AG04449 (cell line): ENCODE data around the gene OR2A14.
"Not testable (repeated sequence)": the region's sequence is repeated elsewhere in the genome, so short reads cannot be mapped to it uniquely, and the experiment has no call there.

ENCODE experiments used
- CTCF ChIA-PET: fragments of 350-600 bp; formaldehyde crosslinking; extraction: SDS; loops from one replicate; lab custom pipeline; 2021; ENCODE audit warnings: antibody characterized with exemption; lab: Yijun Ruan, JAX
- POLR2A ChIA-PET: fragments of 400-600, 350-600 bp; formaldehyde crosslinking; extraction: SDS; loops from one replicate; lab custom pipeline; 2020; ENCODE audit warnings: antibody characterized with exemption, inconsistent platforms; lab: Yijun Ruan, JAX
- DNase-seq: peaks from one replicate; pipeline ENCODE4 v3.0.0-alpha.2; 2010; ENCODE audit warnings: low read depth, low spot score
- H3K4me3 ChIP-seq: 2 replicates; pipeline ENCODE4 v1.5.1; 2011; ENCODE audit warnings: low read depth, mild to moderate bottlenecking, control low read depth, low read length
- TF ChIP-seq, protein P1 (sequence below): IDR thresholded peaks from one replicate; pipeline ENCODE4 v1.5.1; 2011; ENCODE audit warnings: mild to moderate bottlenecking, moderate library complexity, low read length, control low read depth, inconsistent platforms; ENCODE audit not compliant: insufficient read depth; ENCODE audit errors: missing control alignments

OR2A14 gene

DNA sequence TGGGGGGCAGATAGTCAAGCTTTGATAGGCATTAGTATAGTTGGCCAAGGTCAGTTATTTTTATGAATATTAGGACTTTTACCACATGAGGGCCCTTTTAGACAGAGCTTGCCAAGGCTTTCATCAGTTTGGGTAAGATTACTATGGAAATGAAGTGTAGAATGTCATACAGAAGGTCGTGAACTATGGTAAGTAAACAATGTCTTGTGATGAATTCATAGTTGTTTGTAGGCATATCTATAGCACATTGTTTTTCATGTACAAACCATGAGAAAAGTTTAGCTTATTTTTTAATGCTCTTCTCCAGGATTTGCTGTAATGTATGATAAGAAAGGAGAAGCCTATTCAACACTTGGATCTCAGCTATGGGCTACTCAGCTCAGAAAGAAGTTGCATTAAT is 9.3 kb upstream of the OR2A14 start:
- DNase-seq = no peak
- CTCF ChIA-PET = interaction anchor here (2.2 kb wide), 1 partner anchor 14 kb away, joined by 7 read pairs; no protein-coding TSS in a partner anchor
- POLR2A ChIA-PET = no interaction called here
- TF ChIP-seq, protein P1, sequence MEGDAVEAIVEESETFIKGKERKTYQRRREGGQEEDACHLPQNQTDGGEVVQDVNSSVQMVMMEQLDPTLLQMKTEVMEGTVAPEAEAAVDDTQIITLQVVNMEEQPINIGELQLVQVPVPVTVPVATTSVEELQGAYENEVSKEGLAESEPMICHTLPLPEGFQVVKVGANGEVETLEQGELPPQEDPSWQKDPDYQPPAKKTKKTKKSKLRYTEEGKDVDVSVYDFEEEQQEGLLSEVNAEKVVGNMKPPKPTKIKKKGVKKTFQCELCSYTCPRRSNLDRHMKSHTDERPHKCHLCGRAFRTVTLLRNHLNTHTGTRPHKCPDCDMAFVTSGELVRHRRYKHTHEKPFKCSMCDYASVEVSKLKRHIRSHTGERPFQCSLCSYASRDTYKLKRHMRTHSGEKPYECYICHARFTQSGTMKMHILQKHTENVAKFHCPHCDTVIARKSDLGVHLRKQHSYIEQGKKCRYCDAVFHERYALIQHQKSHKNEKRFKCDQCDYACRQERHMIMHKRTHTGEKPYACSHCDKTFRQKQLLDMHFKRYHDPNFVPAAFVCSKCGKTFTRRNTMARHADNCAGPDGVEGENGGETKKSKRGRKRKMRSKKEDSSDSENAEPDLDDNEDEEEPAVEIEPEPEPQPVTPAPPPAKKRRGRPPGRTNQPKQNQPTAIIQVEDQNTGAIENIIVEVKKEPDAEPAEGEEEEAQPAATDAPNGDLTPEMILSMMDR = no peak
- no peak overlapping the region for H3K4me3 ChIP-seq

- DNase-seq = no peak
- TF ChIP-seq, protein P1 = no peak
- POLR2A ChIA-PET = no interaction called here
Measured at GRCh38 chr7:144118341-144118740, 4.6 kb upstream of the OR2A14 start.

DNA sequence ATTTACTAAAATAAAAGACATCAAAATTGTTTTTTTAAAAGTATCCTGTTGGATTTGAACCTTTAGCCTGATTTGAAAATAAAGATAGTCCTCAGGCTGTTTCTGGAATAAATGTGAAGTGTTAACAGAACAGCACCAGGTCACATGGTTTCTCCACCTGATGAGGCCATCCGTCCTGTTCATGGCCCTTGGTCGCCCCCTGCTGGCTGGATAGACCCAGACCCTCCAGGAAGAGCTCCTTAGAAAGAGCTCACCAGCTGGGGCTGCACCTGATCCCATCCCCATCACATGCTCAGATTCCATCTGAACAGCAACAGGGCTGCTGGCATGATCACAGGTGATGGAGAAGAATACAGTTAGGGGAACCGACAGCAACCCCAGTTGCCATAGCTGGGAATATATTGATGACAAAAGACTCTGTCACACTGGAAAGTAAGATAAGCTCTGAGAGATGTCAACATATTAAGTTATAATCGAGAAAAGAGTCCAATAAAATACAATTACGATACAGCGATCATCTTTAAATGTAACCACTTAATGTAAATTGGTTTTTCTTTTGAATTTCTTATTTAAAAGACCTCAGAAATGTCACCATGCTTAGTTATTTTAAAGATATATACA is 4.8 kb downstream of the OR2A14 start:
- POLR2A ChIA-PET = no interaction called here
- H3K4me3 ChIP-seq = no peak overlapping the region
- TF ChIP-seq, protein P1 = peak; percentile 88
- CTCF ChIA-PET = interaction anchor here (0.6 to 1.9 kb wide), 16 partner anchors 9 to 400 kb away, joined by 3 to 12 read pairs (median 4); no protein-coding TSS in a partner anchor
- DNase-seq = peak; percentile 14

More at GRCh38 chr7:144118341-144118740, 4.6 kb upstream of the OR2A14 start:
- CTCF ChIA-PET = no interaction called here
- no peak overlapping the region for H3K4me3 ChIP-seq

- CTCF ChIA-PET = interaction anchor here (1.9 kb wide), 1 partner anchor 393 kb away, joined by 12 read pairs; no protein-coding TSS in a partner anchor
- POLR2A ChIA-PET, DNase-seq, H3K4me3 ChIP-seq: not testable (repeated sequence)
Measured at GRCh38 chr7:144129601-144130000, 6.6 kb downstream of the OR2A14 start.

DNA sequence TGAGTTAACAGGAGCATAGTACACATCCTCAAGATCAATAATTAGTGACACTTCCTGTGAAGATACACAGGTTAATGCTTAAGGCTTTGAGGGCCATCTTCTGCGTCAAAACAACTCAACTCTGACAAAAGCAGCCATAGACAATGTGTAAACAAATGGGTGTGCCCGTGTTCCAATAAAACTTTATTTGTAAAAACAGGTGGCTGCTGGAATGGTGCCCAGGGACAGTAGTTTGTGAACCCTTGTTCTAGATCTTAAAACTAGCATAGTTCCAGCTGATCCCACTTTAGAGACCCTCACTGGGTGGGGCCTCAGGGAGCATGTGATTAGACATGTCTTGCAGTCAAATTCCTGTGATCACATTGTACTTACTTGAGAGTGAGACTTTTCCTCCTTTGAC is 7.8 kb downstream of the OR2A14 start:
- CTCF ChIA-PET = no interaction called here
- POLR2A ChIA-PET = no interaction called here
- TF ChIP-seq, protein P1 = no peak
- H3K4me3 ChIP-seq = no peak overlapping the region
- DNase-seq = no peak

- DNase-seq = no peak
- POLR2A ChIA-PET = no interaction called here
- TF ChIP-seq, protein P1 = no peak
- H3K4me3 ChIP-seq = no peak overlapping the region
- CTCF ChIA-PET = no interaction called here
Measured at GRCh38 chr7:144132262-144132661, 9.3 kb downstream of the OR2A14 start.

DNA sequence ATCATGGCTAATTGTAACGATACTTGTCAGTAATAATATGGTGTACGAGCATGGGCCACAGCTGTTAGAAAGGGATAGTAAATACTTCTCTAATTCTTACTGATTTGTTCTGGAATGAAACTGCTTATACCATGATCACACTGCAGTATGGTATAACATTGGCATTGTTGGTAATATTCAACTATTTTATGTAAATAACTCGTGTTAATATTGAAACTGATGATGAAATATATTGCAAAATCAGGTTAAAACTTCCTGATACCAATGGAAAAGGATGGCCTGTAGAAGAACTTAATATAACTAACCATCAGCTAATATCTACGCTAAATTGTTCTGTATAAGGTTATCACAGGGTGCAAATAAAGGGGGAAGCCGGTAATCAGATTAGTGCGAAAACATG is 10.3 kb downstream of the OR2A14 start:
- POLR2A ChIA-PET = no interaction called here
- CTCF ChIA-PET = no interaction called here
- no peak for DNase-seq
- TF ChIP-seq, protein P1 = no peak
- no peak overlapping the region for H3K4me3 ChIP-seq
